ENCODE data around the gene SCFD2.

The SCFD2 gene

GRCh38 chr4:53120778-53121177, 245.1 kb downstream of the SCFD2 start:
- no peak overlapping the region for H3K4me2 ChIP-seq (ENCODE audit: low read length)
- no peaks in the 10 kb centered on the region for H3K9me2 ChIP-seq (ENCODE audit: low read depth, low read length)
- H3K9me3 ChIP-seq (ENCODE audit: low read length): no peaks in the 10 kb centered on the region
- no peaks in the 10 kb centered on the region for H3K79me2 ChIP-seq (ENCODE audit: insufficient read depth, low read length)
- no peaks in the 10 kb centered on the region for H3K27me3 ChIP-seq (ENCODE audit: insufficient read depth, low read length)
- H4K20me1 ChIP-seq (ENCODE audit: insufficient read depth, low read length): no peaks in the 10 kb centered on the region
- no peak overlapping the region for H3K27ac ChIP-seq (ENCODE audit: low read depth, low read length, poor library complexity, severe bottlenecking)
- no peaks in the 10 kb centered on the region for H3K36me3 ChIP-seq (ENCODE audit: insufficient read depth, low read length)
- H3K4me1 ChIP-seq (ENCODE audit: insufficient read depth, low read length, severe bottlenecking): no peaks in the 10 kb centered on the region
- H3K4me3 ChIP-seq (ENCODE audit: low read depth, low read length, poor library complexity, severe bottlenecking): no peak overlapping the region
- no peak overlapping the region for H3K9ac ChIP-seq (ENCODE audit: low read length)
- H3F3A ChIP-seq (ENCODE audit: insufficient read depth, low read length): 0 out of 2 replicates have a peak, but pooled peaks cover 3% of the 10 kb centered on the region
- TF ChIP-seq EZH2 (IDR thresholded peaks at IDR 0.05; ENCODE audit: borderline replicate concordance, low read length): no peak
- TF ChIP-seq CTCF (IDR thresholded peaks at IDR 0.05; ENCODE audit: low read length): no peak
- no peak overlapping the region for H2AFZ ChIP-seq (ENCODE audit: low read length)

- Histone ChIP-seq H3K9ac (ENCODE audit: low read length) (no peak overlapping the region), H3K27me3 (ENCODE audit: insufficient read depth, low read length) (no peaks in the 10 kb centered on the region), H2AFZ (ENCODE audit: low read length) (no peak overlapping the region), H3K4me3 (ENCODE audit: low read depth, low read length, poor library complexity, severe bottlenecking) (no peak overlapping the region), H4K20me1 (ENCODE audit: insufficient read depth, low read length) (no peaks in the 10 kb centered on the region), H3K79me2 (ENCODE audit: insufficient read depth, low read length) (no peaks in the 10 kb centered on the region), H3K36me3 (ENCODE audit: insufficient read depth, low read length) (no peaks in the 10 kb centered on the region), H3K4me2 (ENCODE audit: low read length) (no peak overlapping the region), H3F3A (ENCODE audit: insufficient read depth, low read length) (0 out of 2 replicates have a peak, but pooled peaks cover 3% of the 10 kb centered on the region), H3K9me2 (ENCODE audit: low read depth, low read length) (no peaks in the 10 kb centered on the region), H3K9me3 (ENCODE audit: low read length) (no peaks in the 10 kb centered on the region), H3K27ac (ENCODE audit: low read depth, low read length, poor library complexity, severe bottlenecking) (no peak overlapping the region), H3K4me1 (ENCODE audit: insufficient read depth, low read length, severe bottlenecking) (no peaks in the 10 kb centered on the region)
- TF ChIP-seq CTCF (IDR thresholded peaks at IDR 0.05; ENCODE audit: low read length) (no peak), EZH2 (IDR thresholded peaks at IDR 0.05; ENCODE audit: borderline replicate concordance, low read length) (no peak)
Measured at GRCh38 chr4:53119680-53120079, 246.2 kb downstream of the SCFD2 start.

GRCh38 chr4:53118676-53119075, 247.2 kb downstream of the SCFD2 start:
- no peak overlapping the region for H3K9ac ChIP-seq (ENCODE audit: low read length)
- no peaks in the 10 kb centered on the region for H3K9me2 ChIP-seq (ENCODE audit: low read depth, low read length)
- no peaks in the 10 kb centered on the region for H3K9me3 ChIP-seq (ENCODE audit: low read length)
- H3K27ac ChIP-seq (ENCODE audit: low read depth, low read length, poor library complexity, severe bottlenecking): no peak overlapping the region
- H3K4me3 ChIP-seq (ENCODE audit: low read depth, low read length, poor library complexity, severe bottlenecking): no peak overlapping the region
- no peaks in the 10 kb centered on the region for H3K36me3 ChIP-seq (ENCODE audit: insufficient read depth, low read length)
- no peaks in the 10 kb centered on the region for H3K4me1 ChIP-seq (ENCODE audit: insufficient read depth, low read length, severe bottlenecking)
- TF ChIP-seq CTCF (IDR thresholded peaks at IDR 0.05; ENCODE audit: low read length) (no peak), EZH2 (IDR thresholded peaks at IDR 0.05; ENCODE audit: borderline replicate concordance, low read length) (no peak)
- 0 out of 2 replicates have a peak, but pooled peaks cover 3% of the 10 kb centered on the region for H3F3A ChIP-seq (ENCODE audit: insufficient read depth, low read length)
- H4K20me1 ChIP-seq (ENCODE audit: insufficient read depth, low read length): no peaks in the 10 kb centered on the region
- no peak overlapping the region for H2AFZ ChIP-seq (ENCODE audit: low read length)
- H3K79me2 ChIP-seq (ENCODE audit: insufficient read depth, low read length): no peaks in the 10 kb centered on the region
- no peak overlapping the region for H3K4me2 ChIP-seq (ENCODE audit: low read length)
- no peaks in the 10 kb centered on the region for H3K27me3 ChIP-seq (ENCODE audit: insufficient read depth, low read length)
